MCF 10A (cell line): Measurements from ENCODE around the gene DCLK2. TPM values are rescaled to one million over a fixed set of nuclear protein-coding genes. Genes with fewer than 3 reads are reported as not detected.
A peak's percentile ranks its signal among the peaks of the same experiment; 100 is the strongest.

Source experiments
- BruUV-seq: library from RNA; stranded (reverse); fragments of 400-500 nt; replicated peaks from 2 replicates; lab custom pipeline; 2021; lab: Mats Ljungman, UMichigan
- CTCF ChIA-PET: fragments of 300-600 bp; sonication (Branson Sonifier 250); formaldehyde crosslinking; extraction: SDS; loops from one replicate; lab custom pipeline; 2021; ENCODE audit warnings: antibody characterized with exemption, inconsistent platforms; lab: Yijun Ruan, JAX
- POLR2A ChIA-PET: fragments of 300-600, 350-650 bp; sonication (Branson Sonifier 250); formaldehyde crosslinking; extraction: SDS; loops from one replicate; lab custom pipeline; 2020; ENCODE audit warnings: antibody characterized with exemption, inconsistent platforms; lab: Yijun Ruan, JAX
- DNase-seq: peaks from one replicate; pipeline ENCODE4 v3.0.0-alpha.2; 2018; ENCODE audit not compliant: unreplicated experiment
- H3K27ac Mint-ChIP-seq: one replicate; pipeline ENCODE4 v1.8.0; 2022; ENCODE audit warnings: mild to moderate bottlenecking, low read depth, mixed read lengths; ENCODE audit not compliant: unreplicated experiment
- H3K27me3 Mint-ChIP-seq: one replicate; pipeline ENCODE4 v1.8.0; 2022; ENCODE audit warnings: mixed read lengths; ENCODE audit not compliant: insufficient read depth, unreplicated experiment
- H3K36me3 Mint-ChIP-seq: one replicate; pipeline ENCODE4 v1.8.0; 2022; ENCODE audit warnings: mild to moderate bottlenecking, moderate library complexity, mixed read lengths; ENCODE audit not compliant: insufficient read depth, unreplicated experiment
- H3K4me1 Mint-ChIP-seq: one replicate; pipeline ENCODE4 v1.8.0; 2022; ENCODE audit warnings: mixed read lengths; ENCODE audit not compliant: insufficient read depth, unreplicated experiment
- H3K4me3 Mint-ChIP-seq: one replicate; pipeline ENCODE4 v1.8.0; 2022; ENCODE audit warnings: mild to moderate bottlenecking, moderate library complexity, mixed read lengths; ENCODE audit not compliant: unreplicated experiment
- H3K9me3 Mint-ChIP-seq: one replicate; pipeline ENCODE4 v1.8.0; 2022; ENCODE audit warnings: mixed read lengths; ENCODE audit not compliant: unreplicated experiment
- intact Hi-C: fragments of 100-400 bp; cut with micrococcal nuclease; formaldehyde crosslinking; loops from 2 replicates; pipeline ENCODE4 v1.14.1; 2022
- total RNA-seq: library from RNA; stranded (reverse); gene quantifications from 2 replicates; pipeline ENCODE4 v1.2.3, GENCODE V29; 2022
- TF ChIP-seq, protein P1 (sequence below): fragments of 200-600 bp; IDR thresholded peaks from one replicate; pipeline ENCODE4 v1.8.0; 2022; ENCODE audit warnings: antibody characterized with exemption, mild to moderate bottlenecking; ENCODE audit not compliant: unreplicated experiment

DCLK2 gene
- total RNA-seq, 1 experiment from 2014 or later = 1.2 TPM

DNA sequence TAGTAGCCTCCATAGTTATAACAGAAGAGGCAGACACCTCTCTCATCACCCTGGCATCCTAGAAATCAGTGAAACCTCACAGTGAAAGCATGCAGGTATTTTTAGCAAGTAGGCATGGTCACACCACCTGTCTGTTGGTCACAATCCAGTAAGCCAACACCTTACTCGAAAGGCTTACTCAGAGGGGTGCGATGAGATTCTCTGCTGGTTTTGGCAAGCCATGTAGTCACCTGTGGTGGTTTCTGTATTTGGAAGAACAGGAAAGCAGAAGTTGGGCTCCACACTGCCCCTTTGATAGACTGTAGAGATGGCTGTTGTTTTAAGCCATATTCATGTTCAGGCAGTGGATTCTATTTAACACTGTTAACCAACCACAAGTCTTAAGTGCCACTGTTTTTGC, 134.7 kb downstream of the DCLK2 start:
- Mint-ChIP-seq H3K4me1 (peaks cover 11% of the 10 kb centered on the region), H3K4me3 (no peak overlapping the region), H3K36me3 (no peaks in the 10 kb centered on the region), H3K27ac (no peak overlapping the region), H3K27me3 (no peaks in the 10 kb centered on the region), H3K9me3 (no peaks in the 10 kb centered on the region)
- DNase-seq = peak; percentile 72
- BruUV-seq = no TSS peak
- TF ChIP-seq, protein P1, sequence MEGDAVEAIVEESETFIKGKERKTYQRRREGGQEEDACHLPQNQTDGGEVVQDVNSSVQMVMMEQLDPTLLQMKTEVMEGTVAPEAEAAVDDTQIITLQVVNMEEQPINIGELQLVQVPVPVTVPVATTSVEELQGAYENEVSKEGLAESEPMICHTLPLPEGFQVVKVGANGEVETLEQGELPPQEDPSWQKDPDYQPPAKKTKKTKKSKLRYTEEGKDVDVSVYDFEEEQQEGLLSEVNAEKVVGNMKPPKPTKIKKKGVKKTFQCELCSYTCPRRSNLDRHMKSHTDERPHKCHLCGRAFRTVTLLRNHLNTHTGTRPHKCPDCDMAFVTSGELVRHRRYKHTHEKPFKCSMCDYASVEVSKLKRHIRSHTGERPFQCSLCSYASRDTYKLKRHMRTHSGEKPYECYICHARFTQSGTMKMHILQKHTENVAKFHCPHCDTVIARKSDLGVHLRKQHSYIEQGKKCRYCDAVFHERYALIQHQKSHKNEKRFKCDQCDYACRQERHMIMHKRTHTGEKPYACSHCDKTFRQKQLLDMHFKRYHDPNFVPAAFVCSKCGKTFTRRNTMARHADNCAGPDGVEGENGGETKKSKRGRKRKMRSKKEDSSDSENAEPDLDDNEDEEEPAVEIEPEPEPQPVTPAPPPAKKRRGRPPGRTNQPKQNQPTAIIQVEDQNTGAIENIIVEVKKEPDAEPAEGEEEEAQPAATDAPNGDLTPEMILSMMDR = no peak
- intact Hi-C loops = no loop called here
- ChIA-PET POLR2A (no interaction called here), CTCF (no interaction called here)

DNA sequence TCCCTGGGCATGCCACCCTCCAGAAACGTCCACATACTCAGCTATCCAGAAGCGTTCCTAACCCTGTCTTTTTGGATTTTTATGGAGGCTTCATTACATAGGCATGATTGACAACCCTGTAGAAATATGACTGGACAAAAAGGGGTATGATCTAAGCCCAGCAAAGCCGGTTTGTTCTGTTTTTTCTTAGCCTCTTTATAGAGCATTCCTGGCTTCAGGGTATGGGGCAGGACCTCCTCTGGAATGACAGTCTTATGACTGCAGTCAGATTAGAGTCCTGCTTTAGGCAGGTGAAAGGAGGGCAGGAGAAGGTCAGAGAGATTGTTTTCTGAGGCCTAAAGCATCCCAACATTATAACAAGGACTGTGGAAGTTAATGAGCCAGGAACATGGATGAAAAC, 137.4 kb downstream of the DCLK2 start:
- Mint-ChIP-seq H3K27me3 (no peaks in the 10 kb centered on the region), H3K4me1 (peaks cover 16% of the 10 kb centered on the region), H3K27ac (no peak overlapping the region), H3K4me3 (no peak overlapping the region), H3K9me3 (no peaks in the 10 kb centered on the region), H3K36me3 (no peaks in the 10 kb centered on the region)
- POLR2A ChIA-PET = no interaction called here
- DNase-seq = no peak
- TF ChIP-seq, protein P1 = no peak
- BruUV-seq = no TSS peak
- intact Hi-C loops = no loop called here
- CTCF ChIA-PET = interaction anchor here (0.7 to 10.8 kb wide), 4 partner anchors 27 to 218 kb away, joined by 3 to 223 read pairs (median 10); no protein-coding TSS in a partner anchor

DNA sequence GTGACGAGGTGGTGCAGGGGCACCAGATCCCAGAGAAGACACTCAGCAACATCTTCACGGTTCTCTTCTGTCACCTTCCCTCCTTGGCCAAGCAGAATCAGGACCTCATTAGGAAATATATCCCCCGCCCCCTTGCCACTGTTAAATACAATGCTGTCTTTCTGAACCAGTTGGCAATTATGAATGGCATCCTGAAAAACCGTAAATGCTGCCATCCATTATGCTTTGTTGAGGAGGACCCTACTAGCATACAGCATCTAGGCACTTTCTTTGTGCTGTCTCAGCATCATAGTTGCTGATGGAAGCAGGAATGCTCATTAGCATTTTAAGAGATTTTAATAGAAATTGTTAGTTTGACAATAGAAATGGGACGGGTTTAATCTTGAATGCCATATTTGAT, 138.5 kb downstream of the DCLK2 start:
- Mint-ChIP-seq H3K4me1 (peaks cover 16% of the 10 kb centered on the region), H3K27me3 (no peaks in the 10 kb centered on the region), H3K9me3 (no peaks in the 10 kb centered on the region), H3K36me3 (no peaks in the 10 kb centered on the region), H3K27ac (no peak overlapping the region), H3K4me3 (no peak overlapping the region)
- intact Hi-C loops = loop anchor here (1.0 kb wide), 1 partner anchor 206 kb away; no protein-coding TSS in a partner anchor
- TF ChIP-seq, protein P1 = no peak
- no TSS peak for BruUV-seq
- ChIA-PET POLR2A (interaction anchor here (0.8 to 1.4 kb wide), 2 partner anchors 17 to 206 kb away, joined by 3 to 4 read pairs; no protein-coding TSS in a partner anchor), CTCF (interaction anchor here (0.6 to 10.8 kb wide), 31 partner anchors 8 to 1060 kb away, joined by 3 to 223 read pairs (median 4); no protein-coding TSS in a partner anchor)
- no peak for DNase-seq

DNA sequence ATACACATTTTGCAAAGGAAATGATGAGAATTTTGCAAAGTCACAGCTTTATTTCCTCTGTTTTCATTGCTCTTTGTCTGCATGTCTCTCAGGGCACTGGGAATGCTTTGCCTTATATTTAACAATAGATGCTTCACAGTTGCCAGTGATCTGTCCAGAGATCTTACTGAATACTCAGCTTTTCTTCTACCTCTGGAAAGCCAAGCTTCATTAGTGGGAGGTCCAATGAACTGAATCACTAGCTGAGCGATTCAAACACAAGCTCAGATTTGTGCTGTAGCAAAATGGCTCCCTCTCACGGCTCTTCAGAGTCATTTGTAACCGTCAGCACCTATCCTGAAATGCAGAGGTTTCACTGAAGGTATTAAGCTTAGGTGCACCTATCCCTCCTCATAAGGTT, 138.9 kb downstream of the DCLK2 start:
- Mint-ChIP-seq H3K36me3 (no peaks in the 10 kb centered on the region), H3K27me3 (no peaks in the 10 kb centered on the region), H3K27ac (no peak overlapping the region), H3K9me3 (no peaks in the 10 kb centered on the region), H3K4me1 (peaks cover 16% of the 10 kb centered on the region), H3K4me3 (no peak overlapping the region)
- no TSS peak for BruUV-seq
- POLR2A ChIA-PET = interaction anchor here (0.8 to 1.4 kb wide), 2 partner anchors 17 to 206 kb away, joined by 3 to 4 read pairs; no protein-coding TSS in a partner anchor
- TF ChIP-seq, protein P1 = peak; percentile 49
- intact Hi-C loops = loop anchor here (1.0 kb wide), 1 partner anchor 207 kb away; no protein-coding TSS in a partner anchor
- peak; percentile 61 for DNase-seq
- CTCF ChIA-PET = interaction anchor here (0.6 to 10.8 kb wide), 37 partner anchors 8 to 1059 kb away, joined by 3 to 223 read pairs (median 4); no protein-coding TSS in a partner anchor
